Thyroid gland (tissue), 4 donors: ENCODE results near the gene AKT1. TPM values are rescaled to one million over a fixed set of nuclear protein-coding genes. Genes with fewer than 3 reads are reported as not detected.

Source experiments
- DNase-seq, 2 donors: peaks; one replicate each; pipeline ENCODE4 v3.0.0-alpha.2; 2019
- H3K27ac ChIP-seq, 3 donors: fragments of 200-600 bp; sonication (generic); 1 replicate in 2 of 3; 2 replicates in 1 of 3; pipeline ENCODE4 v1.5.1; 2016 to 2019; ENCODE audit warnings: mild to moderate bottlenecking in 1 of 3, moderate library complexity in 1 of 3
- H3K27me3 ChIP-seq: fragments of 200-600 bp; sonication (generic); one replicate; pipeline ENCODE4 v1.5.1; 2019
- H3K36me3 ChIP-seq, 2 donors: fragments of 200-600 bp; sonication (generic); one replicate each; pipeline ENCODE4 v1.5.1; 2016 to 2019
- H3K4me1 ChIP-seq, 2 donors: fragments of 200-600 bp; sonication (generic); one replicate each; pipeline ENCODE4 v1.5.1; 2017 to 2019
- H3K4me3 ChIP-seq, 3 donors: fragments of 200-600 bp; sonication (generic); replicated peaks in 1 of 3; 1 replicate in 2 of 3; 2 replicates in 1 of 3; pipeline ENCODE4 v1.5.1; 2016; ENCODE audit warnings: mild to moderate bottlenecking in 1 of 3
- H3K9me3 ChIP-seq: fragments of 200-600 bp; sonication (generic); one replicate; pipeline ENCODE4 v1.5.1; 2017
- POLR2A ChIP-seq, 2 donors: fragments of 450-650 bp; IDR thresholded peaks; one replicate each; pipeline ENCODE4 v1.6.1; 2017; ENCODE audit warnings: antibody characterized with exemption in 2 of 2, mild to moderate bottlenecking in 2 of 2, moderate library complexity in 1 of 2
- WGBS, 2 donors: methylation state at CpG; one replicate each; pipeline ENCODE4 v1.1.5; 2017; 5-methylcytosine and 5-hydroxymethylcytosine counted together
- intact Hi-C: fragments of 100-400 bp; cut with DNase I; formaldehyde crosslinking; loops from one replicate; pipeline ENCODE4 v1.15.1; 2023
- total RNA-seq, 4 donors: library from RNA; depleted of rRNA; stranded (reverse); fragments of >200 nt; gene quantifications; one replicate each; pipeline ENCODE4 v1.2.3, GENCODE V29; 2016
- TF ChIP-seq, protein P1 (sequence below), 6 experiments: fragments of 200-600 bp in 3 of 6; fragments of 450-650 bp in 3 of 6; sonication (generic) in 3 of 6; IDR thresholded peaks; one replicate each; pipeline ENCODE4 v1.5.1; 2016 to 2019; ENCODE audit warnings: antibody characterized with exemption in 6 of 6, mild to moderate bottlenecking in 2 of 6, inconsistent platforms in 1 of 6, moderate library complexity in 1 of 6

Gene AKT1
- total RNA-seq, 4 donors from 2014 or later = 99.8 to 179 (median 152) TPM

DNA sequence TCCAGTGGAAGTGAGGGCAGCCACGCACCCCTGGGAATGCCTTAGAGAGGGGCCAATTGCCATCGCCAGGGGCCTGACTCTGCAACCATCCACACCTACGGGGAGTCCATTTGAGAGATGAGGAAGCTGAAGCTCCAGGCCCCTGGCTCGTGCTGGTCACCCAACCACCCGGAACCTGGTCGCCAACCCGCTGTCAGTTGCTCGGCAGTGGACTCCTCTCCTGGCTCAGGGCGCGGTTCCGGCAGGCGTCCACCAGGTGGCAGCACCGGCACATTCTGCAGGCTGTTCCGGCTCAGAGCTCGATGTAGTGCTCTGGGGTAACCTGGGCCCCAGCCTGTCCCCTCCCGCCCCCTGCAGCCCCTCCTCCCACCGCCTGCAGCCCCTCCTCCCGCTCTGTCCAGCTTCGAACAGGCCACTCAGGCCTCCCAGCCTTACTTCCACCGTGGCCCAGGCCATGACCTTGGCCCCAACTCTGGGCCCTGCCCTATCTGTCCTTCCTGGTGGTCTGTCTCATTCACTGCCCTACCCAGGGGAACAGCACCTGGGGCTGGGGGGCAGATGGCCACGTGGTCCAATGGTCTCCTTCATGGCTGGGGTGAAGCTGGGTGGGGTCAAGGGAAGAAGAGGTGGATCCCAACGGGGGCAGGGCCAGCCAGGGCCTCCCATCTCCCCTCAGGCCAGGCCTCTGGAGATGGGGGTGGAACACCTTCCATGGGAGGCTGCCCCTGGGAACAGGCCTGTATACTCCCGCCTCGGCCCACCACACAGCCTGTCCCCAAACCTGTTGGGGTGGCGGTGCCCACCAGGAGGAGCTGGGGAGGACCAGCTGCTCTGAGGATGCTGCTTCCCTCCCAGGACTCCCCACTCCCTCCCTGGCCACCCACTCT, 26.9 kb downstream of the AKT1 start:
- peak overlapping the region; percentile 46 to 62 (median 54) for H3K27ac ChIP-seq
- peaks cover 11 to 17% of the 10 kb centered on the region in 2 donors for H3K4me1 ChIP-seq
- no peak overlapping the region for H3K4me3 ChIP-seq
- no peaks in the 10 kb centered on the region for H3K9me3 ChIP-seq
- intact Hi-C loops = loop anchor here (2.0 kb wide), 1 partner anchor 56 kb away; no protein-coding TSS in a partner anchor
- no peaks in the 10 kb centered on the region for H3K27me3 ChIP-seq
- TF ChIP-seq POLR2A (IDR thresholded peaks at IDR 0.05) = peak in 1 of 2 donors; percentile 3
- TF ChIP-seq, protein P1, sequence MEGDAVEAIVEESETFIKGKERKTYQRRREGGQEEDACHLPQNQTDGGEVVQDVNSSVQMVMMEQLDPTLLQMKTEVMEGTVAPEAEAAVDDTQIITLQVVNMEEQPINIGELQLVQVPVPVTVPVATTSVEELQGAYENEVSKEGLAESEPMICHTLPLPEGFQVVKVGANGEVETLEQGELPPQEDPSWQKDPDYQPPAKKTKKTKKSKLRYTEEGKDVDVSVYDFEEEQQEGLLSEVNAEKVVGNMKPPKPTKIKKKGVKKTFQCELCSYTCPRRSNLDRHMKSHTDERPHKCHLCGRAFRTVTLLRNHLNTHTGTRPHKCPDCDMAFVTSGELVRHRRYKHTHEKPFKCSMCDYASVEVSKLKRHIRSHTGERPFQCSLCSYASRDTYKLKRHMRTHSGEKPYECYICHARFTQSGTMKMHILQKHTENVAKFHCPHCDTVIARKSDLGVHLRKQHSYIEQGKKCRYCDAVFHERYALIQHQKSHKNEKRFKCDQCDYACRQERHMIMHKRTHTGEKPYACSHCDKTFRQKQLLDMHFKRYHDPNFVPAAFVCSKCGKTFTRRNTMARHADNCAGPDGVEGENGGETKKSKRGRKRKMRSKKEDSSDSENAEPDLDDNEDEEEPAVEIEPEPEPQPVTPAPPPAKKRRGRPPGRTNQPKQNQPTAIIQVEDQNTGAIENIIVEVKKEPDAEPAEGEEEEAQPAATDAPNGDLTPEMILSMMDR (IDR thresholded peaks at IDR 0.05) = peak; percentile 71 to 94 (median 90)
- WGBS, 2 donors = 30 to 63% methylated on average over 6 to 12 of the region's 25 CpGs
- DNase-seq = peak; percentile 90 to 91
- peaks cover 22% of the 10 kb centered on the region in 2 donors for H3K36me3 ChIP-seq

- Histone ChIP-seq H3K4me3 (no peak overlapping the region), H3K9me3 (no peaks in the 10 kb centered on the region), H3K4me1 (peaks cover 9 to 13% of the 10 kb centered on the region in 2 donors), H3K27ac (no peak overlapping the region), H3K27me3 (no peaks in the 10 kb centered on the region), H3K36me3 (peaks cover 11 to 13% of the 10 kb centered on the region in 2 donors)
- TF ChIP-seq POLR2A (IDR thresholded peaks at IDR 0.05) = no peak
- WGBS, 2 donors = 81 to 89% methylated on average over 5 of the region's 5 CpGs
- DNase-seq = no peak
- intact Hi-C loops = no loop called here
These were observed 28.0 kb downstream of the AKT1 start for GRCh38 chr14:104767634-104767918.

GRCh38 chr14:104766863-104767633, 28.5 kb downstream of the AKT1 start:
- no peak for DNase-seq

DNA sequence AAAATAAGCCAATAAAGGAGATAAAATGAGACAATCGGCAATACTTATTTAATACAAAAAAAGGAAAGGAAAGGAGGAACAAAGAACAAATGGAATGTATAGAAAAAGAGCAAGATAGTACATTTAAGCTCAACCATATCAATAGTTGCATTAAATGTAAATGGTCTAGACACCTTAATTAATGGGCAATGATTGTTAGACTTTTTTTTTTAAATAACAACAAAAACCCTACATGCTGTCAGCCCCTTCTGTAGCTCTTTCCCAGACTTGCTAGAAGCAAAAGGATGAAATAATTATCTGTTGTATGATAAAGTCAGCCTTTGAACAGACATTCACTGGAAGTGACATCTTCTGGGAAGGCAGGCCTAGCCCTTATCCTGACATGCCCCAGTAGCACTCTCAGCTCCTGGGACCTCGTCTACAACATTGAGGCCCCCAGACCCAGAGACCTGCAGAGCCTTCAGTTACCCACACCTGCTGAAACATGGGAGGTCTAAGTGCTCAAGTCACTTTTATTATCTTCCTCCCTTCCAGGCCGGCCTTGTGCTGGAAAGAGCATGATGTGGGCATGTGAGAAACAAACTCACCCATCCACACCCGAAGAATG, 29.2 kb downstream of the AKT1 start:
- Histone ChIP-seq H3K27ac (no peak overlapping the region), H3K4me1 (peaks cover 9 to 13% of the 10 kb centered on the region in 2 donors), H3K4me3 (no peak overlapping the region), H3K9me3 (no peaks in the 10 kb centered on the region), H3K36me3 (peaks cover 0 to 4% of the 10 kb centered on the region in 2 donors), H3K27me3 (no peaks in the 10 kb centered on the region)
- no peak for DNase-seq
- 94 to 97% methylated on average over 4 of the region's 4 CpGs for WGBS, 2 donors
- TF ChIP-seq POLR2A (IDR thresholded peaks at IDR 0.05) = no peak
- TF ChIP-seq, protein P1 (IDR thresholded peaks at IDR 0.05) = no peak
- intact Hi-C loops = no loop called here

More at GRCh38 chr14:104766863-104767633, 28.5 kb downstream of the AKT1 start:
- peaks cover 9 to 13% of the 10 kb centered on the region in 2 donors for H3K4me1 ChIP-seq
- TF ChIP-seq, protein P1 (IDR thresholded peaks at IDR 0.05) = no peak
- TF ChIP-seq POLR2A (IDR thresholded peaks at IDR 0.05) = no peak
- intact Hi-C loops = no loop called here
- H3K27me3 ChIP-seq = no peaks in the 10 kb centered on the region
- peaks cover 6 to 9% of the 10 kb centered on the region in 2 donors for H3K36me3 ChIP-seq
- no peak overlapping the region for H3K4me3 ChIP-seq
- H3K9me3 ChIP-seq = no peaks in the 10 kb centered on the region
- 87 to 89% methylated on average over 14 to 15 of the region's 15 CpGs for WGBS, 2 donors
- H3K27ac ChIP-seq = no peak overlapping the region

DNA sequence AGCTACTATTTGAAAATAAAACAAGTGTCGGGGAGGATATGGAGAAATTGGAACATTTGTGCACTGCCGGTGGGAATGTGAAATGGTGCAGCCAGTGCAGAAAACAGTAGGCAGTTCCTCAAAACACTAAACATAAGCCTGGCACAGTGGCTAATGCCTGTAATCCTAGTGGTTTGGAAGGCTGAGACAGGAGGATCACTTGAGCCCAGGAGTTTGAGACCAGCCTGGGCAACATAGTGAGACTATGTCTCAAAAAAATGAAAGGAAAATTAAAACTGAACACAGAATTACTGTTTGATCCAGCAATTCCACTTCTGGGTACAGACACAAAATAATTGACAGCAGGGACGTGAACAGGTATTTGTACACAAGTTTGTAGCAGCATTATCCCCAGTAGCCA, 30.0 kb downstream of the AKT1 start:
- no peak for DNase-seq

More for the DNA sequence above, 30.0 kb downstream of the AKT1 start:
- WGBS, 2 donors = 95% methylated on average over 3 of the region's 3 CpGs
- intact Hi-C loops = no loop called here
- Histone ChIP-seq H3K27ac (no peak overlapping the region), H3K4me1 (peaks cover 9 to 13% of the 10 kb centered on the region in 2 donors), H3K36me3 (peaks cover 0 to 3% of the 10 kb centered on the region in 2 donors), H3K27me3 (no peaks in the 10 kb centered on the region), H3K9me3 (no peaks in the 10 kb centered on the region), H3K4me3 (no peak overlapping the region)
- no peak for TF ChIP-seq POLR2A (IDR thresholded peaks at IDR 0.05)
- TF ChIP-seq, protein P1 (IDR thresholded peaks at IDR 0.05) = no peak
